Progenitor cell of endocrine pancreas (in vitro differentiated cells): Measurements from ENCODE around the gene ZDHHC23. TPM values are rescaled to one million over a fixed set of nuclear protein-coding genes. Genes with fewer than 3 reads are reported as not detected.
A peak's percentile ranks its signal among the peaks of the same experiment; 100 is the strongest.

Experiments used
- DNase-seq: peaks from one replicate; pipeline ENCODE4 v3.0.0; 2021; ENCODE audit warnings: low spot score; ENCODE audit not compliant: unreplicated experiment
- H3K27ac Mint-ChIP-seq: 2 replicates; pipeline ENCODE4 v1.8.0; 2021; ENCODE audit warnings: mild to moderate bottlenecking, moderate library complexity, mixed read lengths
- H3K27me3 Mint-ChIP-seq: 2 replicates; pipeline ENCODE4 v1.8.0; 2021; ENCODE audit warnings: mixed read lengths
- H3K36me3 Mint-ChIP-seq: 2 replicates; pipeline ENCODE4 v1.8.0; 2022; ENCODE audit warnings: mixed read lengths; ENCODE audit not compliant: insufficient read depth
- H3K4me1 Mint-ChIP-seq: 2 replicates; pipeline ENCODE4 v1.8.0; 2021; ENCODE audit warnings: low read depth, mixed read lengths
- H3K4me3 Mint-ChIP-seq: 2 replicates; pipeline ENCODE4 v1.8.0; 2021; ENCODE audit warnings: low read depth, mild to moderate bottlenecking, moderate library complexity, mixed read lengths
- H3K9me3 Mint-ChIP-seq: 2 replicates; pipeline ENCODE4 v1.8.0; 2021; ENCODE audit warnings: low read depth, mixed read lengths
- CTCF ChIP-seq: fragments of 200-600 bp; sonication (generic); IDR thresholded peaks from one replicate; pipeline ENCODE4 v1.5.0; 2021; ENCODE audit warnings: antibody characterized with exemption, mild to moderate bottlenecking; ENCODE audit not compliant: unreplicated experiment
- total RNA-seq: library from RNA; stranded (reverse); gene quantifications from 2 replicates; pipeline ENCODE4 v1.2.1, GENCODE V29; 2021

ZDHHC23 gene
- total RNA-seq, 1 donor from 2014 or later = 16.5 TPM

GRCh38 chr3:113952921-113953320 is 5.1 kb downstream of the ZDHHC23 start:
- H3K4me1 Mint-ChIP-seq = peaks cover 8% of the 10 kb centered on the region

GRCh38 chr3:113953677-113954076 is 5.9 kb downstream of the ZDHHC23 start:
- Mint-ChIP-seq H3K27me3 (peaks cover 10% of the 10 kb centered on the region), H3K9me3 (no peaks in the 10 kb centered on the region), H3K36me3 (peaks cover 10% of the 10 kb centered on the region), H3K4me1 (peaks cover 6% of the 10 kb centered on the region), H3K27ac (no peak overlapping the region), H3K4me3 (no peak overlapping the region)
- TF ChIP-seq CTCF = no peak
- DNase-seq = no peak

More at GRCh38 chr3:113952921-113953320, 5.1 kb downstream of the ZDHHC23 start:
- TF ChIP-seq CTCF = no peak
- no peak for DNase-seq
- Mint-ChIP-seq H3K36me3 (peaks cover 10% of the 10 kb centered on the region), H3K27ac (no peak overlapping the region), H3K27me3 (peaks cover 12% of the 10 kb centered on the region), H3K4me3 (no peak overlapping the region), H3K9me3 (no peaks in the 10 kb centered on the region)

- H3K9me3 Mint-ChIP-seq = no peaks in the 10 kb centered on the region
Observed at GRCh38 chr3:113954091-113954685, 6.4 kb downstream of the ZDHHC23 start.

GRCh38 chr3:113963879-113964278 is 16.1 kb downstream of the ZDHHC23 start:
- H3K9me3 Mint-ChIP-seq = no peaks in the 10 kb centered on the region
- no peak for DNase-seq
- H3K4me1 Mint-ChIP-seq = no peaks in the 10 kb centered on the region
- no peaks in the 10 kb centered on the region for H3K36me3 Mint-ChIP-seq
- H3K4me3 Mint-ChIP-seq = no peak overlapping the region
- no peaks in the 10 kb centered on the region for H3K27me3 Mint-ChIP-seq
- no peak overlapping the region for H3K27ac Mint-ChIP-seq
- no peak for TF ChIP-seq CTCF

More at GRCh38 chr3:113954091-113954685, 6.4 kb downstream of the ZDHHC23 start:
- peaks cover 3% of the 10 kb centered on the region for H3K4me1 Mint-ChIP-seq
- TF ChIP-seq CTCF = no peak
- DNase-seq = no peak
- H3K36me3 Mint-ChIP-seq = peaks cover 10% of the 10 kb centered on the region
- H3K27ac Mint-ChIP-seq = no peak overlapping the region
- H3K4me3 Mint-ChIP-seq = no peak overlapping the region
- peaks cover 5% of the 10 kb centered on the region for H3K27me3 Mint-ChIP-seq

- Mint-ChIP-seq H3K9me3 (peaks cover 5% of the 10 kb centered on the region), H3K4me3 (no peak overlapping the region), H3K36me3 (peaks cover 3% of the 10 kb centered on the region), H3K27ac (no peak overlapping the region), H3K27me3 (no peaks in the 10 kb centered on the region), H3K4me1 (no peaks in the 10 kb centered on the region)
- peak; percentile 21 for TF ChIP-seq CTCF
- DNase-seq = no peak
Observed at GRCh38 chr3:113966172-113966571, 18.4 kb downstream of the ZDHHC23 start.
